ENCODE data around the gene NXN.

GRCh38 chr17:856149-856548 is 123.4 kb downstream of the NXN start:
- TF ChIP-seq CTCF (IDR thresholded peaks at IDR 0.05) (no peak), POLR2A (IDR thresholded peaks at IDR 0.05) (no peak)
